Spleen (tissue), 7 donors: Measurements from ENCODE around the gene GATC.

Experiments used
- CTCF ChIP-seq, 11 experiments: fragments of 200-600 bp in 7 of 11; fragments of 450-650 bp in 4 of 11; sonication (generic) in 4 of 11; IDR thresholded peaks in 8 of 11; conservative IDR thresholded peaks in 3 of 11; 1 replicate in 7 of 11; 2 replicates in 4 of 11; pipeline versions ENCODE4 v1.4.0 to v1.8.0; 2016 to 2021; ENCODE audit warnings: antibody characterized with exemption in 11 of 11, inconsistent platforms in 4 of 11, mild to moderate bottlenecking in 1 of 11
- POLR2A ChIP-seq, 3 donors: fragments of 450-650 bp; IDR thresholded peaks; one replicate each; pipeline ENCODE4 v1.5.1; 2017; ENCODE audit warnings: antibody characterized with exemption in 3 of 3, mild to moderate bottlenecking in 1 of 3
- donor health status: DM: no; HTN: no; CAD: no; lungs with moderate emphysema.
- donor health status: DM: no; HTN: no; CAD: no.
- donor health status: DM: no; HTN: no; CAD: no.

- TF ChIP-seq CTCF (IDR thresholded peaks at IDR 0.05 in 8 of 11, conservative IDR thresholded peaks at IDR 0.05 in 3 of 11) (no peak), POLR2A (IDR thresholded peaks at IDR 0.05) (no peak)
Observed at GRCh38 chr12:120467439-120467838, 21.2 kb downstream of the GATC start.
